Body of pancreas (tissue), 4 donors: ENCODE measurements around the gene PPP1R26. TPM values are rescaled to one million over a fixed set of nuclear protein-coding genes. Genes with fewer than 3 reads are reported as not detected.

Experiments used
- ATAC-seq: fragments of 150-250 bp; one replicate; pipeline ENCODE4 v1.9.1; 2016
- DNase-seq, 4 donors: peaks; one replicate each; pipeline ENCODE4 v3.0.0-alpha.2; 2019
- H3K27ac ChIP-seq, 4 donors: fragments of 200-600 bp; sonication (generic); 1 replicate in 3 of 4; 2 replicates in 1 of 4; pipeline versions ENCODE4 v1.5.1 to v1.6.1; 2016 to 2019; ENCODE audit warnings: mild to moderate bottlenecking in 1 of 4, mixed read lengths in 1 of 4, moderate library complexity in 1 of 4
- H3K27me3 ChIP-seq, 2 donors: fragments of 200-600 bp; sonication (generic); one replicate each; pipeline ENCODE4 v1.6.0; 2016; ENCODE audit warnings: mild to moderate bottlenecking in 1 of 2
- H3K36me3 ChIP-seq, 2 donors: fragments of 200-600 bp; sonication (generic); replicated peaks in 1 of 2; 2 replicates each; pipeline ENCODE4 v1.5.1; 2016; ENCODE audit warnings: low read depth in 2 of 2; ENCODE audit not compliant: insufficient read depth in 1 of 2
- H3K4me1 ChIP-seq: fragments of 200-600 bp; sonication (generic); one replicate; pipeline ENCODE4 v1.6.0; 2016
- H3K4me3 ChIP-seq, 2 donors: fragments of 200-600 bp; sonication (generic); 1 replicate in 1 of 2; 2 replicates in 1 of 2; pipeline ENCODE4 v1.5.1; 2016 to 2019
- H3K9me3 ChIP-seq, 3 donors: fragments of 200-600 bp; sonication (generic); 1 replicate in 2 of 3; 2 replicates in 1 of 3; pipeline ENCODE4 v1.5.1; 2016
- POLR2A ChIP-seq, 3 donors: fragments of 450-650 bp; IDR thresholded peaks; one replicate each; pipeline ENCODE4 v1.6.1; 2016; ENCODE audit warnings: antibody characterized with exemption in 3 of 3, mild to moderate bottlenecking in 2 of 3
- WGBS, 2 donors: methylation state at CpG; one replicate each; pipeline ENCODE4 v1.1.5; 2017; 5-methylcytosine and 5-hydroxymethylcytosine counted together
- intact Hi-C: fragments of 100-400 bp; cut with DNase I; formaldehyde crosslinking; loops from one replicate; pipeline ENCODE4 v1.15.1; 2023
- total RNA-seq, 2 donors: library from RNA; depleted of rRNA; stranded (reverse); fragments of >200 nt; gene quantifications; one replicate each; pipeline ENCODE4 v1.1.0, GENCODE V29; 2016
- TF ChIP-seq, protein P1 (sequence below), 7 experiments: fragments of 450-650 bp in 4 of 7; fragments of 200-600 bp in 3 of 7; sonication (generic) in 3 of 7; IDR thresholded peaks; one replicate each; pipeline ENCODE4 v1.5.1; 2016 to 2019; ENCODE audit warnings: antibody characterized with exemption in 7 of 7

The PPP1R26 gene
- total RNA-seq, 2 donors from 2014 or later = 17.8 to 17.9 TPM

DNA sequence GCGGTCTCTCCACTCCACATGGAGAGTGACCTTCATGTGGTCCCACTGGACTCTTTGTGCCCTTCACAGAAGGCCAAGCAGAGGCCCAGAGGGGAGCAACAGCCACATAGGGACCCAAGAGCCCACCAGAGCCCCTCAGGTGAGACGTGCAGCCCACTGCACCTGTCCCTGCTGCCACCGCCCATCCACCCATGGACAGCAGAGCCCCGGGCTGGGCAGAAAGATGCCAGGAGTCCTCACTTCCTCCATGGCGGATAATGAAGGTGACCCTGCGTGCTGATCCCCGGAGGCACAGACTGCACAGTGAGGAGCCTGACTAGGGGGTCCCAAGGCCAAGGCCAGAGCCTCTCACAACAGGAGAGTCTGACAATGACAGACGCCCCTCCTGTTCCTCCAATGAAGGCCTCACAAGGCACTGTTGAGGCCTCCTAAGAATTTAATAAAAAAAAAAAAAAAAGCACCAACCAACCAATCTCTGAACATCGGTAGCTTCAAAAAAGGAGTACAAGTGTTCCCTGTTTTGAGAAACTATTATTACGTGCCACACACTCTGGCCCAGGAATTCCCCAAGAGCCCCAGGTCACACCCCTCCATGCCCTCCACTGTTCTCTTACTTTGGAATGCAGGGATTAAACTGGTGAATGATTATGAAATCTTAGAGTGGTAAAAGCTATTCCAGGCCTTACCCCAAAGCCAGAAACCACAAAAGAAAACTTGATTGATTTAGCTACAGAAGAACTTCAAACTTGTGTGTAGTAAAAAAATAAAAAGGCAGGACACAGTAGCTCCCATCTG lies 2.8 kb upstream of the PPP1R26 start:
- peak; percentile 23 for ATAC-seq
- peak overlapping the region in 2 of 4 donors; percentile 67 to 69 for H3K27ac ChIP-seq
- H3K9me3 ChIP-seq = no peaks in the 10 kb centered on the region
- peaks cover 29% of the 10 kb centered on the region for H3K4me1 ChIP-seq
- no peak overlapping the region for H3K4me3 ChIP-seq
- no peaks in the 10 kb centered on the region for H3K36me3 ChIP-seq
- WGBS, 2 donors = 51 to 80% methylated on average over 7 to 10 of the region's 10 CpGs
- no peak for TF ChIP-seq POLR2A (IDR thresholded peaks at IDR 0.05)
- TF ChIP-seq, protein P1, sequence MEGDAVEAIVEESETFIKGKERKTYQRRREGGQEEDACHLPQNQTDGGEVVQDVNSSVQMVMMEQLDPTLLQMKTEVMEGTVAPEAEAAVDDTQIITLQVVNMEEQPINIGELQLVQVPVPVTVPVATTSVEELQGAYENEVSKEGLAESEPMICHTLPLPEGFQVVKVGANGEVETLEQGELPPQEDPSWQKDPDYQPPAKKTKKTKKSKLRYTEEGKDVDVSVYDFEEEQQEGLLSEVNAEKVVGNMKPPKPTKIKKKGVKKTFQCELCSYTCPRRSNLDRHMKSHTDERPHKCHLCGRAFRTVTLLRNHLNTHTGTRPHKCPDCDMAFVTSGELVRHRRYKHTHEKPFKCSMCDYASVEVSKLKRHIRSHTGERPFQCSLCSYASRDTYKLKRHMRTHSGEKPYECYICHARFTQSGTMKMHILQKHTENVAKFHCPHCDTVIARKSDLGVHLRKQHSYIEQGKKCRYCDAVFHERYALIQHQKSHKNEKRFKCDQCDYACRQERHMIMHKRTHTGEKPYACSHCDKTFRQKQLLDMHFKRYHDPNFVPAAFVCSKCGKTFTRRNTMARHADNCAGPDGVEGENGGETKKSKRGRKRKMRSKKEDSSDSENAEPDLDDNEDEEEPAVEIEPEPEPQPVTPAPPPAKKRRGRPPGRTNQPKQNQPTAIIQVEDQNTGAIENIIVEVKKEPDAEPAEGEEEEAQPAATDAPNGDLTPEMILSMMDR (IDR thresholded peaks at IDR 0.05) = no peak
- H3K27me3 ChIP-seq = no peaks in the 10 kb centered on the region
- intact Hi-C loops = no loop called here
- DNase-seq = no peak

DNA sequence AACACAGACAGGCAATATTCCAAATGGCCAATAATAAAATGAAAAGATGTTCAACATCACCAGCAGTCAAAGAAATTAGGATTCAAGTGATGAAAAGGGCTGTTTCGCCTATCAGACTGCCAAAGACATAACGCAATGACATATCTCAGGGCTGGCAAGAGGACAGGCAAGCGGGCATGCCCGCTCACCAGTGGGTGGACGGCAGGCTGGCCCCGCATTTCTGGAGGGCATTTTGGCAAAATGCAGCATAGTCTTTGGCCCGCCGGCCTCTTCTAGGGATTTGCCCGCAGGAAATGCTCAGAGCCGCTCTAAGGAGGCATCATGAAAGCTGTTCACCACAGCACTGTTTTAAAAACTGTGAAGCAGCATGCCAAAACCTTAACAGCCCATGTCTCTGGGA lies 1.4 kb upstream of the PPP1R26 start:
- ATAC-seq (no peak), DNase-seq (no peak)
- Histone ChIP-seq H3K9me3 (no peaks in the 10 kb centered on the region), H3K4me3 (no peak overlapping the region), H3K4me1 (peaks cover 34% of the 10 kb centered on the region), H3K27ac (peak overlapping the region in 3 of 4 donors; percentile 88 to 95 (median 92)), H3K27me3 (no peaks in the 10 kb centered on the region), H3K36me3 (no peaks in the 10 kb centered on the region)
- TF ChIP-seq, protein P1 (IDR thresholded peaks at IDR 0.05) = no peak
- intact Hi-C loops = no loop called here
- WGBS, 2 donors = 82 to 87% methylated on average over 10 of the region's 10 CpGs

DNA sequence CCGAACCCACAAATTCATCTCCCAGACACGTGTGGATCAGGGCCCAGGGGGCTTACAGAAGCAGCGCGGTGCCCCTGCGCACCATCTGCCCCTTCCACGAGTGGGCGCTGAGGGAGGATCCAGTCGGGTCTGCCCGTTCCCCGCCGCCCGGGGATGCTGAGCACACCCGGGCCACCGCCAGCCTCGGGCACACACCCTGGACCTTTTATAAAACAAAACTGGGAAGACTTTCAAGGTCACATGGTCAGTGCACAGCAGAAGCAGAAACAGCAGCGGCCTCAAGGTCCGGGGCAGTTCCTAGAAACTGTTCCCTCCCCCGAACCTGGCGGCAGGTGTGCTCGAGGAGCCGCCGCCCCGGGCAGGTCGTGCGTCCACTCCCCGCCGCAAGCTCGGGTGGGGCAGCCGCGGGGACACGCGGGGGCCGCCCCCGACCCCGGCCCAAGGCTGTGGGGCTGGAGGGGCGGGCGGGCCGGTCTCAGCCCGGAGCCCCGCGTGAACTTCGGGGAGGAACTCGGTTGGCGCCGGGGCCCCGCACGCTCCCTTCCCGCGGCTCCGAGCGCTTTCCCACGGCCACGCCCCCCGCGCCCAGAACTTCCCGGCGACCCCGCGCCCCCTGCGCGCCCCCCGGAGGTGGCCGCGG lies 633 bp upstream of the PPP1R26 start:
- ATAC-seq = peak; percentile 73
- intact Hi-C loops = no loop called here
- 1 to 3% methylated on average over 11 to 34 of the region's 64 CpGs for WGBS, 2 donors

DNA sequence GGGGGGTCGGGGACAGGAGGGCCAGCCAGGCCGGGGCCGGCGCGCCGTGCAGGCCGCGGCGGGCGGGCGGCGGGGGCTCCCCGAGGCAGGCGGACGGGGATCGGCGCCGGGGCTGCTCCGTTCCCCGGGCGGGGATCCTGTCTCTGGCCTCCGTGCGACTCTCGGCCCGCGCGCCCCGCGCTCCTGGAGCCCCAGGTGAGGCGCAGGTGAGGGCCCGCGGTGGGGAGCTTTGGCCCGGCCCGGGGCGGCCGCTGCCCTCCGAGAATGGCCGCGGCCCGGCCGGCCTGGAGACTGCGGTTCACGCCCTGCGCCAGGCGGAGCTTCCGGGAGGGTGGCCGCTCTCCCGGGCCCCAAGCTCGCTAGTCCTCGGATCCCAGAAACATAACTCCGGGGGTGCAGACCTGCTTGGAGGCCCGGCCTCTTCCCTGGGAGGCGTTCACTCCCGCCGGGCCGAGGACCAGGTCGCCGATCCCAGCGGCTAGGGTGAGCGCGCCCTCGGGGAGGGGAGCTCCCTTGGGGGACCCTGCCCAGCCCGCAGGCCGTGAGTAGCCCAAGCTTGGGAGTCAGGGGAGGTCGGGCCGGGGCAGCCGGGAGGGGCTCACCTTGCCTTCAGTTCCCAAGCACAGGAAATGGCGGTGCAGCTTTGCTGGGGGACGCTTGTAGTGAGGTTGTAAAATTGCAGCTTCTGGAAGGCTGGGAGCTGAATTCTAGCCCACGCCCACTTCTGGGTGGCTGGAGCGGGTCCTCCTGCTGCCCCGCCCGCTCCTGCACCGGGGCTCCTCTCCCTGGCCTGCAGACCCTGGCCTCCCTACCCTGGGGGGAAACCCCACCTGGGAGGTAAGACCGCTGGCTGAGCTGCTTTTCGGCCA lies 723 bp downstream of the PPP1R26 start:
- intact Hi-C loops = no loop called here
- DNase-seq (peak in 2 of 4 donors; percentile 36 to 51), ATAC-seq (peak; percentile 42)
- H3K36me3 ChIP-seq = peaks cover 0 to 12% of the 10 kb centered on the region in 2 donors
- 0% methylated on average over 5 to 60 of the region's 76 CpGs for WGBS, 2 donors
- no peaks in the 10 kb centered on the region for H3K27me3 ChIP-seq
- H3K9me3 ChIP-seq = no peaks in the 10 kb centered on the region
- peak overlapping the region; percentile 74 to 90 (median 77) for H3K27ac ChIP-seq
- peaks cover 34% of the 10 kb centered on the region for H3K4me1 ChIP-seq
- H3K4me3 ChIP-seq = peak overlapping the region; percentile 78 to 85
- TF ChIP-seq POLR2A (IDR thresholded peaks at IDR 0.05) = peak in 2 of 3 donors; percentile 39 to 48
- TF ChIP-seq, protein P1 (IDR thresholded peaks at IDR 0.05) = no peak

More for the DNA sequence above, 633 bp upstream of the PPP1R26 start:
- DNase-seq = peak; percentile 70 to 82 (median 79)
- H3K36me3 ChIP-seq = peaks cover 0 to under 1% of the 10 kb centered on the region in 2 donors
- H3K27ac ChIP-seq = peak overlapping the region; percentile 88 to 96 (median 94)
- no peaks in the 10 kb centered on the region for H3K9me3 ChIP-seq
- H3K27me3 ChIP-seq = no peaks in the 10 kb centered on the region
- peak; percentile 44 to 72 (median 70) for TF ChIP-seq POLR2A (IDR thresholded peaks at IDR 0.05)
- TF ChIP-seq, protein P1 (IDR thresholded peaks at IDR 0.05) = peak in 3 of 7 experiments; percentile 6 to 13 (median 10)
- H3K4me3 ChIP-seq = peak overlapping the region in 1 of 2 donors; percentile 52
- peaks cover 34% of the 10 kb centered on the region for H3K4me1 ChIP-seq
